Right ventricle myocardium superior (tissue), 1 donor: ENCODE measurements around the gene NTM. TPM values are rescaled to one million over a fixed set of nuclear protein-coding genes. Genes with fewer than 3 reads are reported as not detected.

Experiments
- ATAC-seq: fragments of 200-7000 bp; cut with Tn5 transposase; one replicate; pipeline ENCODE4 v1.9.1; 2020; ENCODE audit warnings: mild to moderate bottlenecking; ENCODE audit not compliant: poor library complexity
- DNase-seq: peaks from one replicate; pipeline ENCODE4 v3.0.0-alpha.2; 2020
- intact Hi-C: fragments of 100-400 bp; cut with DNase I; formaldehyde crosslinking; loops from one replicate; pipeline ENCODE4 v1.11.2; 2022
- total RNA-seq: library from RNA; stranded (reverse); fragmentation: NEBNext Ultra II Directional; extraction: Animal tissue kit (Norgen Biotek cat#: 25700); gene quantifications from one replicate; pipeline ENCODE4 v1.2.1, GENCODE V29; 2021
- donor health status: DM: no; HTN: yes; CAD: no; lungs with severe emphysema.

The NTM gene
- total RNA-seq, 1 donor from 2014 or later, result 1.5 TPM

DNA sequence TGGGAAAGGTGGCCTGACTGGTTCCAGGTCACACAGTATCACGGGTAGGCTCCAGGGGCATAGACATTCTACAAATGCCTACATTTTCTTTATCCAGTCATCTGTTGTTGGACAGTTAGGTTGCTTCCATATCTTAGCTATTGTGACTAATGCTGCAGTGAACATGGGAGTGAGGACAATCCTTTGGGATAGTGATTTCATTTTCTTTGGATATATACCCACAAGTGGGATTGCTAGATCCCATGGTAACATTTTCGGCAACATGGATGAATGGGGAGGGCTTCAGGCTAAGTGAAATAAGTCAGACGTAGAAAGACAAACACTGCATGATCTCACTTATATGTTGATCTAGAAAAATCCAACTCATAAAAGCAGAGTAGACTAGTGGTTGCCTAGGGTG, 744.3 kb downstream of the NTM start:
- intact Hi-C loops, result loop anchor here (5.0 kb wide), 1 partner anchor 288 kb away; no protein-coding TSS in a partner anchor
- DNase-seq (no peak), ATAC-seq (no peak)

DNA sequence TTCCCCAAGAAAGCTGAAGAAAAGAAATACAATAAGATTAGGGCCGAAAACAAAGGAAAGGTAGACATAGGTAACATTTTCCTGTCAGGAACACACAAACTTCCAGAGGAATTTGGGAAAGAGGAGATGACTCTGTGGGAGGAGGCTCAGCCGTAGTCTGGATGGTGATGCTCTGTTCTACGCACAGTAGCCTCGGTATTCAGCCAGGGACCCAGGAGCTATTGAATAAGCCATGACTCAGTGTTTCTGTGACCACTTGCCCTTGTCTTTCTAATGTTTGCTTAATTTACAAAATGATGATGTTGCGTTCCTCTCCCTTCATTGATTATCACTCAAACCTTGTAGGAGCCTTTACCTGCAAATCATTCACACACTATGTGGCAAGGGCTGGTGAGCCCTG, 745.0 kb downstream of the NTM start:
- intact Hi-C loops, result no loop called here
- DNase-seq, result no peak
- no peak for ATAC-seq

DNA sequence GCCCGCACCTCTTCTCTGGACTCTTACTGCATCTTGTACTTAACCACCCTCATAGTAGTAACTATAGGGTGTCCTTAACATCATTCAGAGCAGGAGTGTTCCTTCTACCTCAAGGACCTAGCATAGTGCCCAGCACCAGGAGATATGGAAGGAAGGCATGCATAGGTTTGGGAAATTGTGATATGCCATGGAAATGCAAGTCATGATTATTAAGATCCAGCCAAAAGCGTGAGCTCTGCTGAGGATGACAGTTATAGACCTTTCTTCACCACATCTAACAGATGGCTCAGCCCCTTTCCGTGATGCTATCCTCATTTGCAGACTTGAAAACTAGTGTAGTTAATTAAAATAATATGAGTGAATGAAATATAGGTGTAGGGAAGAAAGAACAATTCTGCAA, 746.1 kb downstream of the NTM start:
- DNase-seq (no peak), ATAC-seq (no peak)
- intact Hi-C loops, result no loop called here

DNA sequence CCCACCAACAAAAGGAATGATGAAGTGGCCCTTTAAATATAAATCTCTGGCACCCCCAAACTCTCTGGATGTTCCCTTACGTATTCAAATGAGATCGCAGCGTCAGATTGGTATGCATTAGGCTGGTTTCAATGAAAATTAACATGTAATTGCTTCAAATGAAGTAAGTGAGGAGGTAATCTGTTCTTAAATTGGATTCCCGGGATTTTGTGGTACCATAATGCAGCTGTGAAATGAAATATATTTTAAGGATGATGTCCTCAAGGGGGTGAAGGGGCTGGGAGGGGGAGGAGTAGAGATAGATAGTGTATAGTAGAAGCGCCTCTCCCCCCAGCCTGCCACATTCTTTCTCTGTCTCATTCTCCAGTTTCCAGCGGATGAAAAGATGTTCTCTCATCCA, 748.2 kb downstream of the NTM start:
- no peak for ATAC-seq
- intact Hi-C loops, result no loop called here
- no peak for DNase-seq

DNA sequence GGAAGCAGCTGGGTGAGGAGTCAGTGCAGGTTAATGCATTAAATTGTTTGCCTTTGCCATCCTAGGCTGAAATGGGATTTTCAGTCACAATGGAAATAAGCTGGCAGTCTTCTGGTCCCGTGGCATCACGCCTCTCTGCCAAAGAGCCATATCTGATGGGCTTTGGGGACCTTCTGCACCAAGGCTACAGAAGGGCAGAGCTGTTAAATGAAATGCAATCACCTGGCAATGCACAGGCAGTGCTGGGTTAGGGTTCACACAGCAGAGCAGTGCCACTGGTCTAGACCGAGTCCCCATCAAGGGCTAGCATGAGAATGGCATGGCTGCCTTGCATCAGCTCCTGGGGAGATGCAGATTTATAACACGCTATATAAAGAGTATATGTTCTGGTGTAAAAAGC, 749.2 kb downstream of the NTM start:
- intact Hi-C loops, result no loop called here
- peak; percentile 48 for ATAC-seq
- no peak for DNase-seq

DNA sequence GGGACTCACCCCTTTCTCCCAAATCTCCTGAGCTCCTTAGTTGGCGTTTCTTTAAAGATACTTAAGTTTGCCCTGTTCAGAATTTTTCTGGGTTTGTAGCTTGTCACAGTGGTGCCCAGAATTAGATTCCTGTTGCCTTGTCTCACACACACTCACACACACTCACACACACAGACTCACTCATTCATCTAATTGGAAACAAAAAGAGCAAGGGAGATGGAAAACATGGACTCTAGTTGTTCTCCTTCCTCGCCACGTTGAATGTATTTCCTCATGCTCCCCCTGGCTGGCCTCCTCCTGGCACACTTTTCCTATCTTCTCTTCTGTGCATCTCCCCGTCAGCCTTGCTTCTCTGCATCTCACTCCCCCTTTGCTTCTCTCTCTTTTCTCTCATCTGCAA, 752.3 kb downstream of the NTM start:
- DNase-seq (no peak), ATAC-seq (no peak)
- intact Hi-C loops, result no loop called here

DNA sequence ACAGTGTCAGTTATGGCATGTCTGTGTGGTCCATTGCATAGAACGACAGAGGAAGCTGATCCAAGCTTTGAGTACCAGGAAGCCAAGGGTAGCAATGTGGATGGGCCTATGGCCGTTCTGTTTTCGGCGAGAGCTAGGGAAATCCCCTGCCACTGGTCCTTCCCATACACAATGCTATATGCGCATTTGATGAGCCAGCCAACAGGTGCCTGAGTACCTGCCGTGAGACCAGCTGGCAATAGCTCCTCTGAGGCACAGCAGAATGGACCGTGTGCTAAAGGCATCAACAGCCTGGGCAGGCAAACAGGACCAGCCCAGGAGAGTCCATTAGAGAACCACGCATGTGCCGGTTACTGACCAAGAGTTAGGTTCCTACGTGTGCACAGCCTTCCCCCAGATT, 753.0 kb downstream of the NTM start:
- intact Hi-C loops, result no loop called here
- ATAC-seq (no peak), DNase-seq (no peak)

DNA sequence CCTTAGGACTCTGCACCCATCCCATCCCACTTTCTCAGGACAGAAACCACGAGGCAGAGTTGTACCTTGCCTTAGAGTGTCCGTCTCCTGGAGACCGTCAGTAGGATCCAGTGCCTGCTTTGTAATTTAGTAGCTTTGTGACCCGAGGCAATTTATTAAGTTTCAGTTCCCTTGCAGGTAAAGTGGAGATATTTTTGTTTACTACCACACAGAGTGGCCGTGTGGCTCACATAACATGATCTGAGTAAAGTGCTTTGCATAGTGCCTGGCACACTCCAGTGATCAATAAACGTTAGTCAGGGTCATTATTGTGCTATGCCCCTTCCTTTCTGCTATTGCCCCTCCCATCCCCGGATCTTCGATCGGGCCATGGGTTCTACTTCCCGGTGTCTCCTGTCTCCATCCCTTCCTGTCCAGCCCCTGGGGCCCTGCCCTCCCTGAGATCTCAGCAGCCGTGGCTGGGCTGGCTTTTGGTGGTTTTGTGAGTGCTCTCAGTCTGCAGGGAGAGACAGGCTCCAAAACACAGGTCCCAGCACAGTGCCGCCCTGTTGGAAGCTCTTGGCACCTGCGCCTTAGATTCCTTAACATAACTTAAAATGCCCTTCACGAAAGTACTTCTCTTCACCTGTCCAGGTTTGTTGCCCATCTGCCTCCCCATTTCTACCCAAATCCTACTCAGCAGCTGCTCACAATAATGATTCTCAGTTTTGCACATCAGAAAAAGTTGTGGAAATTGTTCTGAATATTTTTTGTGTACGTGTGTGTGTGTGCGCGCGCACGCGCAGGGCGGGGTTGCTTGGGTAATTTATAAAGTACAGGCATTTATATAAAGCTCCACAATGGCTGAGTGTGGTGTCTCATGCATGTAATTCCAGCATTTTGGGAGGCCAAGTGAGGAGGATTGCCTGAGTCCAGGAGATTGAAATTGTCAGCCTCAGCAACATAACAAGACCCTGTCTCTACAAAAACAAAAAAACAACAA, 753.7 kb downstream of the NTM start:
- no peak for DNase-seq
- intact Hi-C loops, result no loop called here
- no peak for ATAC-seq

DNA sequence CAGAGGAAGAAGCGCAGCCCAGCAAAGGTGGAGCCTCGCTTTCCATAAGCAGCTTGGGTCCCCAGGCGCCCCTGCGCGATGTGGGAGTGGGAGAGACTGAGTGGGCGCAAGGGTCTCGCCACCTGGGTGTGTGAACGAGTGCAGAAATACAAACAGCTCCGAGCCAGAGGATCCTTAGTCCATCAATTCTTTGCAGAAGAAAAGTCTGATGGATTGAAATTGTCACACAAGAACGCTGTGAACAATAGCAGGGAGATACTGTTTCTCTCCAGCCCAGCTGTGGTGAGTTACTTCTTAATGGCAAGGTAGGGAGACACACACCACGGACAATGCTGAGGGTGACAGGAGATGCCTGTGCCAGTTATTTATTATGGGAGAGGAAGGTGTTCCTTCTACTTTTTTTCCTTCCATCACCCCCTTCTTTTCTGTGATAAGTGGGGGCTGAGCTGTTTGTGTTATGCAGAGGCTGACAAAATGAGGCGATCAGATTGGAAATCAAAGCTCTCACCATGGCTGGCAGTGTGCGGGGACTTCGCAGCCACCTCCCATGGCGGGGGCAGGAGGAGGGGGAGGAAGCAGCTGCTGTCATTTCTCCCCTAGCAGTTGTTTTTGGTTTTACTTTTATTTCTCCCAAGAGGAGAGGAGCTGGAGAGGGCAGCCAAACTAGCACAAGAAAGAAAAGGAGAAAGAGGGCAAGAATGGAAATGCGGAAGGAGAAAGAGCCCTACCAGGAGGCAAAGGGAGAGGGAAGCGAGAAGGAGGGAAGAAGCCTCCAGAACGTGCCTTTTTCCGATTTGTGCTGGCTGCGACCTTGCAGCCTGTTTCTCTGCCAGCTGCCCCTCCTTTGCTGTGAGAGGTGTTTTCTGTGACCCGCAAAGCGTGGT, 755.8 kb downstream of the NTM start:
- DNase-seq (peak; percentile 52), ATAC-seq (peak; percentile 72)
- intact Hi-C loops, result no loop called here

DNA sequence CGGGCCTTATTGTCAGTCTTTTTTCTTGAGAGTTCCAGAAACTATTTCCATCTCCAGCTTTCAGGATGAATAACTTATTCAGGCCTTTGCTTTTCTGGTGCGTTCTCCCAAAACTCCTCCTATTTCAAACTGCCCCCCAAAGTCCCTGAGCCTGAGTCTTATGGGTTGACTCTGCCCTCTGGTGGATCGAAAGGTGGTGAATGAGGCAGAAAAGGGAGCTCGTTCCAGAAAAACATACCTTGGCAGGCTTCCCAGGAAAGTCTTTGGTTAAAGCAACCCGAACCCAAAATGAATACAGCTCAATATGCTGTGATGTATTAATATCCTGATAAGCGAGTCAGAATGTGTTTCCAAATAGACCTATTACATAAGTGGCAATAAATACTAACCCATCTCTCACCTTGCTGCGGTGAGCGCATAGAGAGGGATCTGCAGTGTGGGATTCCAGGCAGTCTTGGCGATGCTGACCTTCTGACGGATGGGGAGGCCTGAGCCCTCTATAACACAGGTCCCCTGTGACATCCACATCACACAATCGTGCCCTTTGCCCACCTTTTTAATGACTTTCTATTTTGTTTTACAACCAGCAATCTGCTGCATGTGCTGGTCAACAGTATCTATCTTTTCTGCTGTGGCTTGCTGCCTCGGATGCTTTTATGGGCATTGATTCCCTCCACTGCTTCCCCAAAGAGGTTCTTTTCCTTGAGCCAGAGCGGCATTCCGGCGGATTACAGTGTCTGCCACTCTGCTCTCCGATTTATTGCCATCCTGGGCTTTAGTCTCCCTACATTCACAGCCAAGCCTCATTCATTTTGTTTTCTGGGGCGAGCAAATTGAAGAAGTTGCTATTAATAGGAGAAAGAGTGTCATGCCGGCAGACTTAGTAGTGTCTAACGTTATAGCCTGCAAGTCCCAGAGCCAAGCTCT, 756.8 kb downstream of the NTM start:
- no peak for DNase-seq
- ATAC-seq, result peak; percentile 85
- intact Hi-C loops, result no loop called here

DNA sequence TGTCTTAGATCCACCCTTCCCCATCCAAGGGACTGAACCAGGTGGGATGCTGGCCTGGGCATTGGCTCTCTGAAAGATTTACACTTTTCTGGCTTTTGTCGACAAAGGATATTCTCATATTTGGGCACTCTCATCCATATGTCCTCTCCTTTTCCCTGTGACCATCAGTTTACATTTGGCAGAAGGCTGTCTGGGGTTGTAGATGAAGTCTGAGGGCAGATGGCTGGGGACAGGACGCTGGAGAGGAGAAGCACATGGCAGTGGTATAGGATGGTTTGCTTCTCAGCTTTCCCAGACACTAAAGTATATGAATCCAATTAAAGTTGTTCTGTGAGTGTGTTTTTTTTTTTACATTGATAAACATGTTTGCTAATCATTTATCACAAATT, 757.5 kb downstream of the NTM start:
- intact Hi-C loops, result no loop called here
- DNase-seq (no peak), ATAC-seq (no peak)

DNA sequence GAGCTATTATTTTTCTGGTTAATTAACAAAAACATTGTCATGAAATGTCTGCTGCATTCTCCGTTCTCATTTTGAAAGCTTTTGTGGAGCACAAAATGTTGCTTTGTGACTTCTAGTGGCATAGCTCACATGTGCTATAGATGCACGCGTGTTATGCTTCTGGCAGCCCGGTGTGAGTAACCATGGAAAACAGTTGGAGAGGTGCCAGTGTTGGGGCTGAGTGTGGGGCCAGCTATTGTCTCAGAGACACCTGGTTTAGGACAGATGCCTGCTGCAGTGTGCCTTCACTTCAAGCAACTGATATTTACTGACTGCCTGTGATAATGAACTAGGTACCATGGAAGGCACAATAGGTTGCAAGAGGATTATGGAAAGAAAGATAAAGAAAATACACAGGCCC, 760.6 kb downstream of the NTM start:
- intact Hi-C loops, result no loop called here
- ATAC-seq (no peak), DNase-seq (no peak)

DNA sequence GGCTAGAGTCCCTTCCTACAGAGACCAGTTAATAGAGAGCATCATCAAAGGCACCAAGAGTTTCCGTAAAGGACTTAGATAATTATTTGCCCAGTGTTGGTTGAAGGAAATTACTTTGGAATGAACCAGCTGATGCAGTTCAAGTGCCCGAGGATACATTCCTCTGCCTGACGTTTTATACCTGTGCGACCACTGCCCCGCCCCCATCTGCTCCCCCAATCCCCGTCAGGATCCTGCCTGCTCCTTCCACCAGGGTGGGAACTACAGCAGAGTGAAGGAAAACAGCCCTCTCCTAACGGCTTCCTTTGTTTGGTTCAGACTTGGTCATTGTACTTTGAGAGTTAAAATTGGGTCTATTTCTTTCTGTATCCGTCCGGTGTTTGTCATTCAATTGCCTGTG, 761.5 kb downstream of the NTM start:
- DNase-seq (no peak), ATAC-seq (no peak)
- intact Hi-C loops, result no loop called here

DNA sequence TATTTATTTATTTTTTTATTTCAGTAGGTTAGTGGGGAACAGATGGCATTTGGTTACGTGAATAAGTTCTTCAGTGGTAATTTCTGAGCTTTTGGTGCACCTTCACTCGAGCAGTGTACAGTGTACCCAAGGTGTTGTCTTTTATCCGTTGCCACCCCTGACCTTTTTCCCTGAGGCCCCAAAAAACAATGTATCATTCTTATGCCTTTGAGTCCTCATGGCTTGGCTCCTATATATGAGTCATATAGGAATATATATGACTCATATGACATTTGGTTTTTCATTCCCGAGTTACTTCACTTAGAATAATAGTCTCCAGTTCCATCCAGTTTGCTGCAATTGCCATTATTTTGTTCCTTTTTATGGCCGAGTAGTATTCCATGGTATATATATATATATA, 763.9 kb downstream of the NTM start:
- no peak for ATAC-seq
- DNase-seq, result no peak
- intact Hi-C loops, result no loop called here

DNA sequence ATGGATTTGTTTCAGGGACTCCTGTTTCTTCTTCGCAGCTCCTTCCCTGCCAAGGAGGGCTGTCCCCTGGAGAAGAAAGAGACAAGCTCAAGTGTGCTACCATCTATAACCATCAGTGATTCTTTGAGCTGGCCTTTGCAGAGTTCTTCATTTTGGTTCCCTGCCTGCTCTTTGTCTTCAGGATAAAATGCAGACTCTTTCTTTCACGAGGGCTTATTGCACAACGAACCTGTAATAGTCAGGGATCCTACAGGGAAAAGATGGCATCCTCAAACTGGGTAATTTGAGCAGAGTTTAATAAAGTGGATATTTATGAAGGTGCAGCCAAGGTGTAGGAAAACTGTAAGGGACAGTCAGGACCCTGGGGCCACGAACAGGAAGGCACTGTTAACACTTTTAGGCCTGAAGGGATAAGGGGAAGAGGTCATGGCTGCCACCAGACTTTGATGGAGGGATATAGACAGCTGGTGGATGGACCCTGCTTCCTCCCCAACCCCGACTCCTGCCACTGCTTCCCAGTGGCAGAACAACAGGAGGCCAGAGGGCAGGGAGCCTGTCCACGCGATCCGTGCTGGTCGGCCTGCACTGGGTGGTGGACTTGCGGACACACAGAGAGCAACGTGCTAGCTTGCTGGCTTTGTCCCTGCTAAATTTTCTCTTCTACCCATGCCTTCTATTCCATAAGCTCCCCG, 767.0 kb downstream of the NTM start:
- no peak for DNase-seq
- no peak for ATAC-seq
- intact Hi-C loops, result no loop called here

DNA sequence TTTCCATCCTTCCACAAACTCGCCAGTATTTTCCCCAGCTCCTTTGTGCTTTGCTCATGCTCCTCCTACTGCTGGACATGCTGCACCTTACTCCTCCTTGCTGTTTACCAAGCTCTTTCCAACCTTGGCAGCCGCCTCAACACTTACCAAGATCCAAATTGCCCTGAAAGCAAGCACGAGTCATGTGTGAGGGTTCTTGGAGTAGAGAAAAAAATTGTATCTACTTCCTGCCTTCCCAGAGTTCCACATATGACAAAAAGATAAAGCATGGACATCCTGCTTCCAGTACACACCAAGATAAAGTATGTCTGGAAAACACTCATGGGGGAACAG, 767.5 kb downstream of the NTM start:
- intact Hi-C loops, result no loop called here
- no peak for DNase-seq
- no peak for ATAC-seq

DNA sequence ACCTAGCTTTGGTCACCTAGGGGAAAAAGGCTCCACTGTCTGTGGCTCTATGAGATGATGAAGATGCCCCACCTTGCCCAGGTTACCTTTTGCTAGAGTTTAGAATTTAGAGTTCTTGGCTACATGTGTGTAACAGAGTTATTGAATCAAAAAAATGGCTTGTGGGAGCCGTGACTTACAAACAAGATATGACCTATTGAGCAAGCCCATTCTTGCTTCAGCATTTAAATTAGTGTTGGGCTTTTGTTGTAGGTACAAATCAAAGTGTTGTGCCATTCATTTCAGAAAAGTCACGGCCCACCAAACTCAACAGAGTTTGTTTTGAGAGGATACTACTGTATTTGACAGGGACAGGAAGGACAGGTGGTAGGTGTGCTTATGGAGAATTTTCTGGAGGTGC, 768.8 kb downstream of the NTM start:
- ATAC-seq, result no peak
- intact Hi-C loops, result no loop called here
- DNase-seq, result no peak

DNA sequence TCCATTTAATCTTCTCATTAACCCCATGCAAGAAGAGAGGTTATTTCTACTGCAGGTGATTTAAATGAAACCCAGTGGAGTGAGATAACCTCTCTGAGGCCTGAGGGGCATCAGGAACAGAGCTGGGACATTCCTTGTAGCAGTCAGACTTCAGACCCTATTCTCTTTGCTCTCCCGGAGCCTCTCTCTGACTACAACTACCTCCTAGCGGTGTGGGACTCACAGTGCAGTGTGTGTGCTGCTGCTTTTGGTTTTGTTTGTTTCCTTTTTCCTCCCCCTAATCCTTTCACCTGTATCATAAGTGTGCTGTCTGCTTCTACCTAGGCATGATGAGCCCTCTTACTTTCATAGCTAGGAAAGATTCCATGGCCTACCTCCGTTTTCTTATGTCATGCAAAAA, 769.6 kb downstream of the NTM start:
- intact Hi-C loops, result no loop called here

More for the DNA sequence above, 769.6 kb downstream of the NTM start:
- DNase-seq (no peak), ATAC-seq (no peak)
